Nucleus accumbens (tissue), 56 donors: Measurements from ENCODE around the gene DNTTIP2.
"Not testable (repeated sequence)": the region's sequence is repeated elsewhere in the genome, so short reads cannot be mapped to it uniquely, and the experiment has no call there.

Source experiments
- DNase-seq, 56 donors: peaks; one replicate each; lab custom pipeline; 2025; lab: John Stamatoyannopoulos, UW

The DNTTIP2 gene, protein sequence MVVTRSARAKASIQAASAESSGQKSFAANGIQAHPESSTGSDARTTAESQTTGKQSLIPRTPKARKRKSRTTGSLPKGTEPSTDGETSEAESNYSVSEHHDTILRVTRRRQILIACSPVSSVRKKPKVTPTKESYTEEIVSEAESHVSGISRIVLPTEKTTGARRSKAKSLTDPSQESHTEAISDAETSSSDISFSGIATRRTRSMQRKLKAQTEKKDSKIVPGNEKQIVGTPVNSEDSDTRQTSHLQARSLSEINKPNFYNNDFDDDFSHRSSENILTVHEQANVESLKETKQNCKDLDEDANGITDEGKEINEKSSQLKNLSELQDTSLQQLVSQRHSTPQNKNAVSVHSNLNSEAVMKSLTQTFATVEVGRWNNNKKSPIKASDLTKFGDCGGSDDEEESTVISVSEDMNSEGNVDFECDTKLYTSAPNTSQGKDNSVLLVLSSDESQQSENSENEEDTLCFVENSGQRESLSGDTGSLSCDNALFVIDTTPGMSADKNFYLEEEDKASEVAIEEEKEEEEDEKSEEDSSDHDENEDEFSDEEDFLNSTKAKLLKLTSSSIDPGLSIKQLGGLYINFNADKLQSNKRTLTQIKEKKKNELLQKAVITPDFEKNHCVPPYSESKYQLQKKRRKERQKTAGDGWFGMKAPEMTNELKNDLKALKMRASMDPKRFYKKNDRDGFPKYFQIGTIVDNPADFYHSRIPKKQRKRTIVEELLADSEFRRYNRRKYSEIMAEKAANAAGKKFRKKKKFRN

DNA sequence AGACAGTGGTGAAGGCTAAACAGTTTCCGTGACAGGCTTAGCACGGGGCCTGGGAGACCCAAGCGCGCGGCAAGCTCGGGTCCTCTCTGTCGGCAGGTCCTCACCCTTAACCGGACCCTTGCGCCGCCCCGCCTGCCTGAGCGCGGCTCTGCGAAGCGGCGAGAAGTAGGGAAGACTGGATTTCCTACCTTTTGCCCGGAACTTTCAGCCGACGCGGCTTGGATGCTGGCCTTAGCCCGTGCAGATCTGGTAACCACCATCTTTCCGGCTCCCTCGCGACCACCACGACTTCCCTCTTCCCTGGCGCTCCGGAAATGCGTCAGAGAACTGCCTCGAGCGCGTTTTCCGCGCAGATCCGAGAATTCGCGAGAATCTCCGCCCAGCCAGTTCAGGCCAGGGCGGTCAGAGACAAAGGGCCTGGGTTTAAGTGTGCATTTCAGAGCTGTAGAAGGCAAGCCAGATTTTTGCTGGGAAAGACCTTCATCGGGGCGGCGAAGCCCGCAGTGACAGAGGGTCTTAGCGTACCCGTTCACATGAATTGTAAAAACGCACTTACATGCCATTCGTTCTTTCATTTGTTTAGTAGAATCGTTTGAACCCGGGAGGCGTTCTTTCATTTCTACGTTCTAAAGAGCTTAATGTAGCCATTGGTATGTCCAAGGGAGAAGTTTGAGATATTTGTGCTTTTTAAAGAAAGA lies at the start of gene DNTTIP2:
Gene DNTTIP2, minus strand, starts transcription at position 318 of the 698 bp plus-strand sequence. Its CDS starts 58 bp downstream, at position 260.
- peak; percentile 22 to 96 (median 87) for DNase-seq

DNA sequence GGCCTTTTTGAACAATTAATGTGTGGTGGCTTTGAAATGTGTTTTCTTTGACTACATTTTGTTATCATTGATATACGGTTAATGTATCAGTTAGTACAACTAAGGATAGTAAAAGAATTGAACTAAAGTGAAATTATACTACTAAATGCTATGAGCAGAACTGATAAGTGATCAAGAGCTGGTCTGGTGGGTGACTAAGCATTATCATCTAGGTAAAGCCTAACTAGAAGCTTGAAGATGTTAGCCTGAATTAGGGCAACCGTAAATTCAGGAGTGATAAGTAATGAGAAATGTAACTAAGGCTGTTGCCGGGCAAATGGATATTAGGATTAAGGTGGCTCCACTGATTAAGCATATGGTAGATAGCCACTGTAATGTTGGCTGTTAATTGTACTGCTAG lies 46.2 kb upstream of the DNTTIP2 start:
- DNase-seq, result no peak

DNA sequence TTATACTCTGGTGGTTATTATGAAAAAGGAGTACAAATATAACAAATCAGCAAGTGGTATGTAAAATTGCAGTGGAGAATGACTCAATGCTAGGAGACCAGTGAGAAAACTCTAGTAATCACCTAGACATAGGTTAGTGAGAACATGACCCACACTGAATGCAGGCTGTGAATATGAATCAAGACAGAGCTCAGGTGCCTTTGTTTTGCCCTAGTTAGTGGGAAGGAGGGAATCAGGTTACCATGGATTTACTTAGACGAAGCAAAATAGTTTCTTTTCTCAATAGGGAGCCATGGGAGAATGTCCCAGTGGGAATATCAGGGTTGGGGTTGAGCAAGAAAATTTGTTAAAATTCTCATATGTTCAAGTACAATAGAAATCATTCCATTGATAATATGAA lies 40.8 kb upstream of the DNTTIP2 start:
- no peak for DNase-seq

DNA sequence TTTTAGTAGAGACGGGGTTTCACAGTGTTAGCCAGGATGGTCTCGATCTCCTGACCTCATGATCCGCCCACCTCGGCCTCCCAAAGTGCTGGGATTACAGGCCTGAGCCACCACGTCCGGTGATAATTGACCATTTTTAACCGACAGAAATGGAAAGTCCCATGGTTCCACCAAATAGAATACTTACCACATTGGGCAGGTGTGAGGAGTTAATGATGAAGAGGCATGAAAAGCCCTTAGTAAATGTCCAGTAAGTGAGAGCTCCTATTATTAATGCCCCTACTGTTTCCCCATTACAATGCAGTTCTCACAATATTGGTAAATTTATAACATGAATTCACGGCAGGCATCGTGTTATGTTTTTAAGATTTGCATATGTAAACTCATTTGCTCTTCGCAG lies 38.3 kb upstream of the DNTTIP2 start:
- DNase-seq, result no peak

DNA sequence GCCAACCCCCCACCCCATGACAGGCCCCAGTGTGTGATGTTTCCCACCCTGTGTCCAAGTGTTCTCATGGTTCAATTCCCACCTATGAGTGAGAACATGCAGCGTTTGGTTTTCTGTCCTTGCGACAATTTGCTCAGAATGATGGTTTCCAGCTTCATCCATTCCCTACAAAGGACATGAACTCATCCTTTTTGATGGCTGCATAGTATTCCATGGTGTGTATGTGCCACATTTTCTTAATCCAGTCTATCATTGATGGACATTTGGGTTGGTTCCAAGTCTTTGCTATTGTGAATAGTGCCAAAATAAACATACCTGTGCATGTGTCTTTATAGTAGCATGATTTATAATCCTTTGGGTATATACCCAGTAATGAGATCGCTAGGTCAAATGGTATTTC lies 31.9 kb upstream of the DNTTIP2 start:
- DNase-seq, result not testable (repeated sequence)

DNA sequence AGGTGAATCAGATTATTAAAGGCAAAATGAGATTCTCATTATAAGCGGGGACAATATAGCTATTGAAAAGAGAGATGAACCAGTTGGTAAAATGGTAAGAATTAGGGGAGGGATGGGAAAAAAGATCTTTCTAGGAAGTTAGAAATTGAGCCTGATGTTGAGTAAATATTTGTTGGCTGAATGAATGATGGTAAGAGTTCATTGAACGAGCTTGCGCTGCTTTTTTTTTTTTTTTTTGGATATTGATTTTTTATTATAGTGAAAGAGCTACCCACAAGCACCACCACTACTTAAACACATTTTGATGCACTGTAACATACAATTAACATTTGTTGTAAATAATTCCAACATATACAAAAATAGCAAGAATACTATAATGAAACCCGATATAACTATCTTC lies 31.3 kb upstream of the DNTTIP2 start:
- DNase-seq, result no peak

DNA sequence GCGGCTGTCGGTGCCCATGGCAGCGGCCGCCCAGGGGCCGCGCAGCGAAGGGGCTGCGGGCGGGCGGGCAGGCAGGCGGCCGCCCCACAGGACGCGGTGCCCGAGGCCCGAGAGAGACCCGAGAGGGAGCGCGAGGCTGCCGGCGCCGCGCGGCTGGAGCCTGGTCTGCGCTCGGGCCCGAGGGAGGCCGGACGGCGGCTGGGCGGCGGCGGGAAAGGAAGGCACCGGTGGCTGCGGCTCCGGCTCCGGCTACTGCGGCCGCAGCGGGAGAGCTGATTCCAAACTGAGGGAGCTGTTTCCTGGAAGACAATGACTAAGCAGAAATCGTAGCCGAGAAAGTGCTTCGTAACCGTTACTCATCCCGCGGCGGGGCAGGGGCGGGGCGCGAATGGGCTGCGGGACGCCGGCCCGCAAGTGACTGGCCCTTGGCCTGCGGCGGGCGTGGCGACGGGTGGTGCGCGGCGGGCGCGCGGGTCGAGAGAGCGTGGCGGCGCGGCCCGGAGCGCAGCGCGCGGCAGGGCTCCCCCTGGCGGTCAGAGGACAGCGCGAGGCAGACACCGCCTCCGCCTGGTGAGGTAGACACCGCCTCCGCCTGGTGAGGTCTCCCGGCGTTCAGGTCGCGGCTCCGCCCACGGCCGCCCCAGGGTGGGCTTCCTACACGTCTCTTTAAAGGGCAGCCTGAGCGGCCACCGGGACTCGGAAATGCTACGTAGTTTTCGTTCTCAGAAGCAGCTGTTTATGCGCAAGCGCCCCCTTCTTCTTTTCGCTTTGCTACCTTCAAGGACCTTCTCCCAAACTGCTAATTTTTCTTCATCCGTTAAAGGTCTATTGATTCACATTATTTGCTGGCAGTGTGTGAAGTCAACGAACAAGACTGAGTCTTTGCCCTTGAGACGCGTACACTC lies 30.4 kb upstream of the DNTTIP2 start, which contains the start of gene GCLM:
Gene GCLM, minus strand, starts transcription at position 285 of the 905 bp plus-strand sequence. Its CDS starts 267 bp downstream, at position 18.
- DNase-seq, result peak in 55 of 56 donors; percentile 19 to 93 (median 81)

DNA sequence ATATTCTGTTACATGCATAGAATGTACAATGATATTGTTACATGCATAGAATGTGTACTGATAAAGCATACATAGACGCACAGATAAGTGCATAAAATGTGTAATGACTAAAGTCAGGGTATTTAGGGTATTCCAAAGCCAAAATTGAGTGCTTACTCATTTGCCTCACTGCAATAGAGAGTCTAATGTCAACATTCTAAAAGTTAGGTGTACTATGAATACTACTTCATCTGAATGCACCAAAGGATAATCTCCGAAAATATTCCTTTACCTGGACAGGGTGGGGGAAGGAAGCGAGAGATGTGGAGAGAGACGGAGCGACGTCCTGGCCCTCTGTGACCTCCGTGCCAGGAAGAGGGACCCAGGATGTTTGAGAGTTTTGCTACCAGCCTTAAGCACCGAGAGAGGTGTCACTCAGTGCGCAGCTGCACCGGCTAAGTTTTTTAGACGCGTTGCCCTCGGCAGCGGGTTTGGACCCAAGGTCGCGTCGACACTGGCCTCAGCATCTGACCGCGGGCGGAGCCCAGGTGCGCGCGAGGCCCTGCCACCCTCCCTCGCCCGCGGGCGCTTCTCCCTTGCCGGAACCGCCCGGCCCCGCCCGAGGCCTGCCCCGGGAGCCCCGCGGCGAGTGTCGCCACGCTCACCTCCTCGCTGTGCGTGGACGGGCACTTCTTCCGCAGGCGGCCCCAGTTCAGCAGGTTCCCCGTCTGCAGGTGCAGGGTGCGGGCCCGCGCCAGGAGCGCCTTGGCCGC lies 29.6 kb upstream of the DNTTIP2 start:
- DNase-seq, result peak in 28 of 56 donors; percentile 8 to 64 (median 29)

DNA sequence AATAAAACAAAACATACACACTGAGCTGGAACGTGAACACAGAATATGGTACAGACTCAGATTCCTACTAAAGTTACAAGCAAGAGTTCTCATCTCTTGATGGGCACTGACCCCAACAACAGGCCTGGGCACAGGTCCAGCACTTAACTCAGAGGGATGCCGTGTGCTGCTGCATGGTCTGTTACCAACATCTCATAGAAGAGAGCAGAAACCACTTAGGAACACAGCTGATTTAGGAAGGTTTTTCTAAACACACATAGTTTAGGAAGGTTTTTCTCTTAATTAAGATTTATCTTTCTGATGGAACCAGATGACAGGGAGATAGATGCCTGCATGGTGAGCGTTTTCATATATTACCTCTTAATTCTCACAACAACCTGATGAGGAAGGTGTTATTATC lies 28.7 kb upstream of the DNTTIP2 start:
- peak in 4 of 56 donors; percentile 2 to 25 (median 14) for DNase-seq

DNA sequence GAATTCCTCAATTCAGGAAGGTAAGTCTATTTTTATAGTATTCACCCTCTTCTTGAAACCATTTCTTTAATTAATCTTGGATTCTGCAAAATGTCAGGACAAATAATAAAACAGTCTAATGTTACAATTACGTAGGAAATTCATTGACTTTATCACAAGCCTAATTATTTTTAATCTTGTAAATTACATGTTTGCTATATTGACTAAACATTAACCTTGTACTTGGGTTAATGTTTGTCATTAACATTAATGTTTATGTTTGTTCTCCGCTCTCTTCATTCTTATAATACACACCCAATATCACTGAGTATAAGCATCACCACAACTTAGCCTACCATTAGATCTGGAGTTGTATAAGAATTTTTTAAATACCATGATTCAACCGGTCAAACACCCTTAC lies 27.5 kb upstream of the DNTTIP2 start:
- DNase-seq, result no peak

DNA sequence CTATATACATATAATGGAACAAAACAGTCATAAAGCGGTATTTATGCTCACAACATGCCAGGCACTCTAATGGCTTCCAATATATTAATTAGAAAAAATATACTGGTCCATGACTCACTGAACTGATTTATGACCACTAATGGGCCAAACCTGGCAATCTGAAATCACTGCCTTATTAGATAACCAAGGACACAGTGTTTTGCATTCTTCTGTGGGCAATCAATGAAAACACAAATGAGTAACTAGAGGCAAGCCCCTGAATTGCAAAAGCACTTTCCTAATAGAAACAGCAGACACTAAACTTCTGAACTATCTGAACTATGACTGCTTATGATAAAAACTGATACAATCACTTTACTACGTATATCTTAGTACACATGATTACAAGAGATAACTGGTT lies 26.7 kb upstream of the DNTTIP2 start:
- DNase-seq, result no peak

DNA sequence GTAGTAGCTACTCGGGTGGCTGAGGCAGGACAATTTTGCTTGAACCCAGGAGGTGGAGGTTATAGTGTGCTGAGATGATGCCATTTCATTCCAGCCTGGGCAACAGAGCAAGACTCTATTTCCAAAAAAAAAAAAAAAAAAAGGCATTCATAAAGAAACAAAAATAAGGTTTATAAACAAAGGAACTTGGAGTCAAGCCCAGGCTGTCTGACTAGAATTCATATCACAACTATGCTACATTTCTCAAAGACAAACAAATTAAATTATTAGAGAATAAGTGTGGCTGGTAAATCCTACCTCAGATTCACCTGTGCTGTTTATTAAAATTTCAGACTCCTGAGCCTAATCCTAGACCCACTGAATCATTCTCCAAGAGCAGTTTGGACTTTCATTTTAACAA lies 26.0 kb upstream of the DNTTIP2 start:
- no peak for DNase-seq

DNA sequence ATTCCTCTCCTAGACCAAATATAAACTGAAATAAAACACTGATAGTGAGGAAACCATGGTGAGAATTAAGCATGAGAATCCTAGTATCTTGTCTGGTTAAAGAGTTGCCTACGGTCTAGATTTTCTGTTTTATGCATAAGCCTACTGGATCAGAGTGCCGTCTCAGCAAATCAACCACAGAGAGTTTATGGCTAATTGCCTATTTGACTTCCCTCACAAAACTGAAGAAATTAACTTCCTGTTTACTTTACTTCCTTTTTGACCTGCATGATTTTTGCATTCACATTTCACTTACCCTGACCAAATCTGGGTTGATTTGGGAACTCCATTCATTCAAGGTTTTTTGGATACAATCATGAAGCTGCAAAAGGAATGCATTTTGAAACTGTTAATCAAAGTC lies 25.2 kb upstream of the DNTTIP2 start:
- no peak for DNase-seq

DNA sequence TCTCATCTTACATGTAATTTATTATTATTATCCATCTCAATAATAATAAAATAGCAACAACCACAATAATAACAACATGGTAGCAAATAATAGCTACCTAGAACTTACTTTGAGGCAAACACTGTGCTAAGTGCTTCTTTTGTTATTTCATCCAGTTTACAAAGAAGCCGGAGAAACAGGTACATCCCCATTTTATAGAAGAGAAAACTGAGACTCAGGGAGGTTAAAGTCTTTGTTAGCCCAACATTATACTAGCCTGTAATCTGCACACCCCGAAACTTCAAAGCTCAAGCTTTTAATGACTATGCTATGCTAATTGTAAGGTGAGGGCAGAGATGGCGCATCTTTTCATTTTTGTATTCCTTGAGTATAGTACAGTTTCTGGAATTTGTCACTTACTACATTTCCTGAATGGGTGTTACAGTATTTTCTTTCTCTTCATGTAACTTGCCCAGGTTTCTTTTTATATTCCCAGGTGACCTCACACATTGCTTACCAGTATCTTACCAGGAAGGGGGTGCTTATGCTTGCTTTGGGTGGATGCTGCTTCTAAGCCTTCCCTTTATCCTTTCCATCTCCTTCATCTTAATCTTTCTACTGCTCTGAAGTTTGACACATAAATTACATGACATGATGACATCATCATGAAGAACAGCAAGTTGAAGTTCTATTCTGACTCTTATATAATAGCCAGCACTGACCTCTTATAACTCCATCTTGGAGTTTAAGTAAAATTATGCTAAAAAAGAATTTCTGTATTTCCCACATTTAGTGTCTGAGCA lies 21.9 kb upstream of the DNTTIP2 start:
- DNase-seq, result no peak

DNA sequence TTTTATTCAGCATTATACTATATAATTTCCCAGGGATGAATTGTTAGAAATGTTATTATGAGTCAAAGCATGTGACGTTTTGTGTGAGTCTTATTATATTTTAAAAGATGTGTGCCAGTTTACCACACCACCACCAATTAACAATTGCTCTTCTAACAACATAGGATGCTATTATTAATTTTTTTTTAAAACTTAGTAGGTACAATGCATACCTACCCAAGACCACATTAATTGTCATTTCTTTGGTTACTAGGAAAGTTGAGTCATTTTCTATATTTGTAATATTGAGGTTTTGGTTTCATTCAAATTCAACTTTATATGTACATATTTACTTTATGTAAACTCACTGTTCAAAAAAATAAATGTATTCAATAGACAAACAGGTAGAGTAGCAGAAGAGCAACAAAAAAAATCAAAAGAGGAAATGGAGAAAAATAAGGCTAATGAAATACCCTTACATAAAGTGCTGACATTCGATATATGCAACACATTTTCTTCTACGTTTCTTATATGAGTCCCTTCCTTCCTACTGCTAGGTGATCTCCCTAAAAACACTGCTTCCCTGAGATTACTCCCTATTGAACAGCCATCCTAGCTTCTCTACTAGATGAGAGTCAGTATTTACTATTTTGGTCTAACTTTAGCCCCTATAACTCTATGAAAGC lies 20.7 kb upstream of the DNTTIP2 start:
- DNase-seq, result no peak

DNA sequence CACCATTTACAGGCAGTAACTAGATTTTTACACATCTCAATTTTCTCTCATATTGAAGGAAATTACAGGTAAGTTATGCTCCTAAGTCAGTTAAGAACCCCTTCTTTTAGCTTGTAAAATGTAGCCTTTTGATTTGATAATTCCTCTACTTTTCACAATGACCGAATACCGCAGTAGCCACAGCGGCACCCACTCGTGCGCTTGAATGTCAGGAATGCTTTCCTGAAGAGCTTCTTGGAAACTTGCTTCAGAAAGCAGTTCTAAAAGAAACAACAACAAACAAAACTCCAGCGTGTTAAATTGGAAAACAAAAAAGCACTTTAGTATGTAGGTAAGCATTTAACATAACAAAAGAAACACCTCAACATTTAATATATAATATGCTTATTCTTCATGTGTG lies 9.9 kb upstream of the DNTTIP2 start:
- DNase-seq, result no peak

DNA sequence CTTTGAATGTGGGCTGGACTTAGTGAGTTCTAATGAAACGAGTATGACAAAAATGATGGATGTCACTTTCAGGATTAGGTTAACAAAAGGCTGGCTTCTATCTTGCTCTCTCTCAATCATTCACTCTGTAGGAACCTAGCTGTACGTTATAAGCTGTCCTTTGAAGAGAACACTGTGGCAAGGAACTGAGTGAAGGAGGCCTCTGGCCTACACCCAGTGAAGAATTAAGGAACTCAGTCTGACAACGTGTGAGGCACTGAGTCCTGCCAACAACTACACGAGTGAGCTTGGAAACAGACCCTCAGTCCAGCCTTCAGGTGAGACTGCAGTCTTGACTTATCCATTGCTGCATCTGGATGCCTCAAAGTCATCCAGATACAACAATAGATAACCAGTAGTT lies 3.3 kb upstream of the DNTTIP2 start:
- DNase-seq, result no peak

DNA sequence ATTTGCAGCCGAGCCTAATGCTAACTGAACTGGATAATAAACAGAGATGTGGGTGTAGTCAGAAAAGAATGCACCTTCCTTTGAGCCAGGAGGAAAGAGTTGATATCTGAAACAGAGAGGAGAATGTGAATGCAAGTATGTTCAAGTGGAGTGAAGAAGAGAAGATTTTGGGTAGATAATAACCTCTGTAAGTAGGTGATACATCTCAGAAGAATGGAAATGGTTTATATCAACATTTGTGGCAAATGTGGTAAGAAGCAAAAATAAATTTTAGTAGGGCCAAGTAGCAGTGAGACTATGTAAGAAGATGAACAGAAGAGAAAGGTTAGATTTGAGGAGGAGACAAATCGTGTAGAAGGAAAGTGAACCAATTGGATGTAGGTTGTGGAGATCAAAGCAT lies 1.7 kb upstream of the DNTTIP2 start:
- no peak for DNase-seq
